NCI-H1694 treated with DMSO at 0.1 percent for 48 hours (cell line): ENCODE results near the gene CLEC16A.
"Not testable (repeated sequence)": the region's sequence is repeated elsewhere in the genome, so short reads cannot be mapped to it uniquely, and the experiment has no call there.

Experiments used
- DNase-seq: peaks from one replicate; lab custom pipeline; 2025; lab: John Stamatoyannopoulos, UW

The CLEC16A gene

DNA sequence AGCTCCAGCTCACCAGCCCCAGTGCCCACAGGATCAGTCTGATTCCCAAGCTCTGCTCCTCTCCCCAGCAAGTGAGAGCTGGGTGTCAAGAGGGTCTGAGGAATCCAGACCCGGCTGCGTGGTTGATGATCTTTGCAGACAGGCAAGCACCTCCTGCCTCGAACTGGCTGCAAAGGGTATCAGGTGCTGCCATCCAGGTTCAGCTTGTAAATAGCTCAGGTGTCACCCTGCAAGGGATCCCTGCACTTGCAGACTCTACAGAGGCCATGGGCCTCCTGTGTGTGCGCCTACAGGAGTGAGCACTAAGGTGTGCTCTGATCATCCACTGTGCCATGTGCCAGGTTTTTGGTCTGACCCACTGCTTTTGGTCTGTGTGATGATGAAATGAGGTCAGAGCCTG lies 18.3 kb upstream of the CLEC16A start:
- DNase-seq = no peak

DNA sequence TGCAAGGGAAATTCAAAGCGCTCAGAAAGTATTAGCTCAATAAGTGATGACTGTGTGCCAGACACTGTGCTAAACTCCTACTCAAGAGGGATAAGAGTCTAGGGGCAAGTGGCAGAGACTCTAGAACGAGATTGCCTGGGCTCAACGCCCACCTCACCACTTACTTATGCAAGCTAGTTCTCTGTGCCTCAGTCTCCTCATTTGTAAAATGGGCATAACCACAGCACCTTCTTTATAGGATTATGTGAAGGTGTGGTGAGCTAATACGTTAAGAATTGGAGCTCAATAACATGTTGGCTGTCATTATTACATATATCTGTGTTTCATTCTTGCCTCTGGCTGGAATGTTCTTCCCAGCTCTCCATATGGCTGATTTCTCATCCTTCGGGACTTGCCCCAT lies 17.5 kb upstream of the CLEC16A start:
- DNase-seq = no peak

DNA sequence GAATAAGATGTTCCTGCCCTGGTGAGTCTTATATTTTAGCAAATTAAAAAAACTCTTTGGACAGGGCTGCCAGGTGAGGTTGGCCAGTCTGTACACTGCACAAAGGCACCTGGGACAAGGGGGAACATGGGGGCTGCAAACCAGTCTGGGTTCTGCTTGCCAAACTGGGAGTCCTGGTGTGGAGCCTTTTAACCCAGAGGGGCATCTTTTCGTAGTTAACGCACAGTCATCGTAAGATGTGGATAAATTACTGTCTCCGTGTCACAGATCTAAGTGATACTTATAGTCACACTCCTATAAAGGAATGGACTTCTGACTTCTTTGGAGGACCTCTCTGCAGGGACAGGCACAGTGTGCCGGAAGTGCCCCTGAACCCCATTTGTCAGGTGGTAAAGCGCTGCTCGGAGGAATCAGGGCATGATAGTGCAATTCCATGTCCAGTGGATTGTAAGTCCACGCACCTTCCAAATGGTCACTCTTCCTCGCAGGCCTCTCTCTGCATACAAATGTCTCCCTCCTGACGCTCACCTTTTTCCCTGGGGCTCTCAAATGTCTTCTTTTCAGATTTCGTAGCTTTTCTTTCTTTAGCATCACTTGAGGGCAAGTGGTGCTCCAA lies 16.8 kb upstream of the CLEC16A start:
- no peak for DNase-seq

DNA sequence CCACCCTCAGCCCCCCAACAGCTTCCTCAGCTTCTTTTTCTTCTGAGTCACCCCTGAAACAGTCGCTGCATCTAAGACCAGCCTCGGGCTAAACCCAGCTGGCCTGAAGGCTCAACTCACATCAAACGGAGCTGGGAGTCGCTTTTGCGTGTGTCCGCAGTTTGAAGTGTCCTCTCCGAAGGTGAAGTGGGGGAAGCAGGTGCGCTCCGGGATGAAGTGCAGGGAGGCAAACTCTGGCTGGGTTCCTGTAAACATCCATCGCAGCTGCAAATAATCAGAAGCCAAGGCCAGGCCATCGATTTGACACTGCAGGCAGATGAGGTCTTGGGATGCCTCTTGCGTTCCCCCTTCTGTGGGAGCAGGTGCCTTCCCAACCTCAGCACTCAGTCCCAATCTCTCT lies 15.3 kb upstream of the CLEC16A start:
- not testable (repeated sequence) for DNase-seq

DNA sequence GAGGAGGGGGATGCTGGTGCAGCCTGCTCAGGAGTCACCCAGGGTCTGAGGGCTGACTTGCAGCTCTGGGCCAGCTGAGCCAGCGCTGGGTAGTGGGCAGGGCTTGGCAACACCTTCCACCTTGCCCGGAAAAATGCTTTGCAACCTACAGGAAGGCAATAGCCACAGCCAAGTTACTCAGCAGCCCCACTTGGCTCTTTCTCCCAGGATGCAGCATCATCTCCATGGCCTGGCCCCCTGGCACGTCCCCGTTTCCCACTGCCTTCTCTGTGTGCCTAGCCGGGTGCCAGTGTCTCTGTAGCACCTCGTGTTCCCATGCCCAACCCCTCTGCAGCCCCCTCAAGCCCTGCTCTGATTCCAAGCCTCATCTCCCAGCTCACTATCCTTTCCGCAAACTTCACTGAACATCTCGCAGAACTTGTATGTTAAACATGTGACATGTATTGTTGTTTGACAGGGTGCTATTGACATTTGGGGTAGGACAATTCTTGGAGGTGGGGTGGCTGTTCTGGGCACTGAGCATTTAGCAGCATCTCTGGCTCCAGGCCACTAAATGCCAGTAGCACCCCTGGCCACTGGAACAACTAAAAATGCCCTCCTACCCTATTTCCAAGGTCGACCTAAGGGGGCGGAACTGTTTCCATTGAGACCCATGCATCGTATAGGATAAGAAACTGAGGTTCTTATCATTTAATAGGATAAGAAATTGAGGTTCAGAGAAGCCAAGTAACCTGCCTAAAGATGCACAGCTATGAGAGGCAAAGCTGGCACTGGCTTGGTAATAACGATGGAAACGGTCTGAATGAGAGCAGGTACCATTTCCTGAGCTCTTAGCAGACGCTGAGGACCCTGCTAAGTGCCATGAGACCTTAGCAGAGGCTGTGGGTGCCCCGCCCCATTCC lies 14.3 kb upstream of the CLEC16A start:
- no peak for DNase-seq

DNA sequence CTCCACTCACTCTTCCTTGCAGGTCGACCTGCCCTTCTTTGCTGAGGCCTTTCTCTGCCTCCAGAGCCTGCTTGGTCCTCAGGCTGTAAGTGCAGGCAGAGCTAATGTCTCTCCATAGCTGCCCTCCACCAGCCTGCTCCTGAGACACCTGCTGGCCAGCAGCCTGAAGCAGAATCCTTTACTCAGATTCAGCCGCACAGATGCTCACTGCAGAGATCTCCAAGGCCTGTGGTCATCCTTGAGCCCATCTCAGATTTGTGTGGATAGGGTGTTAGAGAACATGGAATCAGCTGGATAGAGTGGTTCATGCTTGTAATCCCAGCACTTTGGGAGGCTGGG lies 13.6 kb upstream of the CLEC16A start:
- no peak for DNase-seq

DNA sequence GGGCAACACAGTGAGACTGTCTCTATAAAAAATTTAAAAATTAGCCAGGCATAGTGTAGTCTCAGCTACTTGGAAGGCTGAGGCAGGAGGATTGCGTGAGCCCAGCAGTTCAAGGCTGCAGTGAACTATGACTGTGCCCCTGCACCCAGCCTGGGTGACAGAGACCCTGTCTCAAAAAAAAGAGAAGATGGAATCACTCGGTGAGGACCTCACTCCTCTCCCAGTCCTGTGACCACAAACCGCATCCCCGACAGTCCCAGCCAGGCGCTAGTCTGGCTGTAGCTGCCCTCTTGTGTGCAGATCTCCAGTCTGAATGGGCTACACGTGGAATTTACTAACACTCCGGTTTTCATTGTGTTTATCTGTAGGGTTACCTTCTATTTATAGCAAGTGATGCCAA lies 13.2 kb upstream of the CLEC16A start:
- DNase-seq = no peak

DNA sequence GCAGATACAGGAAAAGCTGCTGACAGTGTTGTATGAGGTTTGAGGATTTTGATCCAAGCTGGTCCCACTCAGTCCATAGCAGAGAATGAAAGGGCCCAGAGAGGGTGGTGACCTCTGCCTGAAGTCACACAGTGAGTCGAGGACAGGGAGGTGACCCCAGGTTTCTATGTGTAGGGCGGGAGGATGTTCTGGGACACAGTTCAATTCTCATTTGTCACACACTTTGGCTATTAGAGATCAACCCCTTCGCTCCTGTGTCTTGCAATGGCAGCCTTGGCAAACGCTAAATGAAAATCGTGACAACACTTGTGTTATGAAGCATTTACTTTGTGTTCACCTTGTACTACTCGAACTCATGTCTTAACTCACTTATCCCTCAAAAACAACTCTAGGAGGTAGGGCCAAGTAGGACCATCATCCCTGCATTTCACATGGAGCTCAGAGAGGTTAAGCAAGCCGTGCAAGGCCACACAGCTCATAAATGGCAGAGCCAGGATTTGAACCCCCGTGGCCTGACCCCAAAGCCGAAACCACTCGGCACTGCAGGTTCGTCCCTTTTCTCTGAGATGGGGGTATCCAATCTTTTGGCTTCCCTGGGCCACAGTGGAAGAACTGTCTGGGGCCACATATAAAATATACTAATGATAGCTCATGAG lies 12.3 kb upstream of the CLEC16A start:
- no peak for DNase-seq

DNA sequence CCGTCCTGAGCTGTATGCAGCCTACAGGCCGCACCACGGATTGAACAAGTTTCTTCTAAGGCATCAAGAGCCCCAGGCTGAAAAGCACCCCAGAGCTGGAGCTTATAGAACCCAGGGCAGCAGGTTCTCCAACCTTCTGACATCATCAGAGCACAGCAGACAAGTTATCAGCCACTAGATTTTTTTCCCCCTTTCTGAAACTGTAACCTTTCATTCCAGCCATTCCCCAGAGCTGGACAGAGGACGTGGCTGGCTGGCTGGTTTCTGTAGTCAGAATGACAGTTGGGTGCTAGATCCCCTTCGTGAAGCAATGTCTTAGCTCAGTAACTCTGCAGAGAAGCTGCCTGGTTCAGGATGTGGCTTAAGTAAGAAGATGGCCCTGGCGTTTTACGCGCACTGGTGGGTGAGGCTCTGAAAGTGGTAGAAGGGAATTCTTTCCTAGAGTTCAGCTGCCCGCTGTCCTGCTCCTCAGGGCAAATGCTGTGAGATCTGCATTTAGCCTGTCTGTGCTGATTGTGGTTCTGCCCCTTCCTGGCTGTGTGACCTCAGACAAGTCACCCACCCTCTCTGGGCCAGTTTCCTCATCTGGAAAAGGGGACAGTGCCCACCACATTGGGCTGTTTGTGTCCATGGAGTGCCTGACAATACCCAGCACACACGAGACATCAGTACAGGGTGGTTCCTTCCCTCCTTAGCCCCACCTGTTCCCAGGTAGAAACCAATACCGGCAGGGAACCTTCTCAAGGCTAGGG lies 11.2 kb upstream of the CLEC16A start:
- no peak for DNase-seq

DNA sequence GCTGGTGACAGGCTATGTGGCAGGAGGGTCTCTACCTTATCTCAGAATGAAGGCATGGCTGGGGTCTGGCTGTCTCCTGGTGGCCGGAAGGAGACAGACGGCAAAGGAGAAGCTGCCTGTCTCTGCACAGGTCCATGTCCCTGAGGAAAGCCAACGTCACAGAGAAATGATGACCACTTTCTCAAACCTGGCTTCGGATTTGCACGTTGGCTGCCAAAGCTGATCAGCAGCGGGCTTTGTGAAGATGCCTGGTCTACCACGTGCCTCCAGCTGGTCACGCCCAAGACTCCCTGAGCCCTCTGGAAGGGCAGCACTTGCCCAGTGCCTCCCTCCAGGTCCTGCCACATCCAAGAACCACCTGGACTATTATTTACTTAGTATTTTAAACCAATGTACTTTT lies 10.5 kb upstream of the CLEC16A start:
- no peak for DNase-seq

DNA sequence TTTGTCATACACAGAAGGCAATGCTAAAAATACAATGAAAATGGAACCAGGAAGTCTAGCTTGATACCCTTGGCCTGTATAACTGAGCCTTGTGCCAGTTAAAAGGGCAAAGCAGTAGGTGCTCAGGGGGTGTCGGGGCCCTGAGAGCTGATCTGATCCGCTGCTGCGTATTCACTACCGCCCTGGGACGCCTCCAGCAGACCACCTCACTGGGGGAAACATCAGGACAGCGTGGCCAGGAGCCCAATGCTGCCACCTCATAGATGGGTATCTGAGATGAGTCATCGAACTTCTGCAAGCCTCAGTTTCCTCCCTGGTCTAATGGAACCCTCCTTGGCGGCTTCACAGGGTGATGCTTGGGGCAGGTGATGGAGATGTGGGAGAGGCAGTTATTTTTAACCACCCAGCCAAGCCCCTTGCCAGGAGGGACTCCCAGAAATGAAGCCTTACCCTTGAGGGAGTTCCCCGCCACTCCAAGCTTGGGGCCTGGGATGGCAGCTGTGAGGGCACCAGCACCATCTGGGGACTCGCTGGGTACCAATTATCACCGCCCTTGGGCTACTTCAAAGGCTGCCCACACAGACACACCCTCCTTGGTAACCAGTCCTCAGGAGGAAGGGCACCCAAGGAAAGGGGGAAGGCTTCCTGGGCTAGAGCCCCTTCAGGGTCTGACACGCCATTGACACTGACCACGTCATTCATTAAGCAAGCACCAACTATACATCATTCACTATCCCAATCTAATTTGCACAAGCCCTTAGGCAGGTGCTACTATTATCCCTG lies 9.8 kb upstream of the CLEC16A start:
- no peak for DNase-seq

DNA sequence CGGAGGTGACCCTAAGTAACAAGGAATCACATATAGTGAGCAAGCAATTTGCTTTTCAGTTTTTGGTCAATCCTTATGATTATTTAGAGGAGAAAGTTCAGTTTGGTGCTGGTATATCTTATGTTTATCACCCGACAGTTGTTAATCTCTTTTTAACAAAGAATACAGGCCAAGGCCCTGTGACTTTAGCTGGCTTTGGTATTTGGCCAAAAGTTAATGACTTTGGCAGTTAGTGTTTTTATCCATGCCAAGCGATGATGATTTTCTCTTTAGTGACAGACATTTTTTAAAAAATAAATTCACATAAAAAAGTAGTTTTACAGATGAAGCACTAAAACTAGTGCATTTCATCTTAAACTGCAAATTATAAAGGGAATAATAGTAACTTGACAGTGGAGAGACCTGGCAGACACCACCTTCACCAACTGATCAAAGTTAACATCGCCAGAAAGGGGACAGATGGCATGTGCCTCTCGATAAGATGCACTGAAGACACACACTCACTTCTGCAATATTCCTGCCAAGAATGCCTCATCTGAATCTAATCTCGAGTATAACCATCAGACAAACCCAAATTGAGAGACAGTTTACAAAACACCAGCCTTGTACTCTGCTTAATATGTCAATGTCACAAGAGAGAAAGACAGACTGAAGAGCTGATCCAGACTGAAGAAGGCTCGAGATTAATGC lies 9.0 kb upstream of the CLEC16A start:
- no peak for DNase-seq

DNA sequence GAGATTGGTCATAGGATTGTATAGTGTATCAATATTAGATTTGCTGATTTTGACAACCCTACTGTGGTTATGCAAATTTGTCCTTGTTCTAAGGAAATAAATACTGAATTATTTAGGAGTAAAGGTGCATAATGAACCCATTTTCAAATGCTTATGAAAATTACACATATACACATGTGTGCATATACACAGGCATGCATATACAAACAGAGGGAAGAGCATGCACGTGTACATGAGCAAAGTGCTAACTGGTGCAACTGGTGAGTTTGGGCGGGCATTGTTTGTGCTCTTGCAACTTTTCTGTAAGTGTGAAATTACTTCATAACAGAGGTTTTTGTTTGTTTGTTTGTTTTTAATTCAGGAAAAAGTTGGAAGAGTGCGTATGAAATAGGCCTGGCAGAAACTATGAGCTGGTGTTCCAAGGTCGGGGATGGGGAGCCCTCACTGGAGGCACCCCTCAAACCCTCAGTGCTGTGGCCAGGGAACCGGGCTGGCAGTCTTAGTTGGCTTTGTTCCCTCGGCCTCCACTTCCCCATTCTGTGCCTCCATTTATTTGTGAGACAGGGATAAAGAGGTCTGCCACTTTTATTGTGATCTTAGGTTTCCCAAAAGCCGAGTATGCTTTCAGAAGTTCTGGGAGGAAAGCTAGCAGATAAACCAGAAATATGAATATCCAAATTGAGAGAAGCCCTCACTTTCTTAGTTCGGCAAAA lies 7.9 kb upstream of the CLEC16A start:
- DNase-seq = no peak

DNA sequence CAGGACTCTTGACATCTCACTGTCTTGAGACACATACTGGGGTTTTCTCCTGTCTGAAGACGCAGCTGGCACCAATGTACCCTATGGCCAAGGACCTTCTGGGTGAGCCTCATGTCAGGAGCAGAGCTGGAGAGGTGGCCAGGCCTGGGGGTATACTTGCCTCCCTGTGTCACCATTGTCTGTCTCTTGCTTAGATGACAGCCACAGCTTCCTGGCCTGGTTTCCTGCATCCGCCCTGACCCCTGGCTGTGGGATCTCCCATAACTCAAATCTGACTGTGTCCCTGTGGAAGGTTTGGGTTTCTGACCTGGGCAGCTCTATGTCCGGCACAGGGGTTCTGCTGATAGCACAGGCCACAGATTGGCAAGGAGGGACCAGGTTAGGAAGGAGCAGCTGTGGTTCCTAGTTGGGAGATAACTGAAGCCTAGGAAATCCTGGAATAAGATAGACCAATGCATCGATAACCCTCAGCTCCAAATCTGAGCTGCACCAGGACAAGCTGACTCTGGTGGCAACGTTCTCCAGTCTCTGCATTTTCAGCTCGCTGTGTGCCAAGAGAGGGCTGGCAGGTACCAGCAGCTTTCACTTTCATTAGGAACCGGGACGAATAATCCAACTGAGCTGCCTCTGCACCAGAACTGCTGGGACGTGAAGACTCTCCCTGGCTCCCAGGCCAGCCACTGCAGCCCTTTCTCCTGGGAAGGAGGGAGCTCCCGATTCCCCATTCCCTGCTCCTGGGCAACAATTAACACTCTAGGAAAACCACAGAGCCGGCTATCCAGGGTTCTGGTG lies 7.1 kb upstream of the CLEC16A start:
- no peak for DNase-seq

DNA sequence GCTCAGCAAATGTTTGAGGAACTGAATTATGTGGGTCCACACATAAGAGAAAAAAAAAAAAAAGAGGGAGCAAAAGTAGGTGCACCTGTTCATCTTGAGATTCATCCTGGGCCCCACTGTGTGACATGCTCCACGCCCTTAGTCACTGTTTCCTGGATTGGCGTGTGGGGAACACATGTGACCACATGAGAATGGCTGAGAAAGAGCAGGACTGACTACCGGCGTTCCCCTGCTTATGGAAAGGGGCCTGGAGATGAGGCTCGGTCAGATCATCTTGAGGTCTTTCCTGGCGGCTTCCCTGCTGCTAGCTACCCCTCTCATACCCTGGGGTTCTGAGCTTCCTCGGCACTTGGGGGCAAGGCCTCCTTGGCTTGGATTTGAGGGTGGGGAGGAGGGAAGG lies 6.0 kb upstream of the CLEC16A start:
- DNase-seq = no peak

DNA sequence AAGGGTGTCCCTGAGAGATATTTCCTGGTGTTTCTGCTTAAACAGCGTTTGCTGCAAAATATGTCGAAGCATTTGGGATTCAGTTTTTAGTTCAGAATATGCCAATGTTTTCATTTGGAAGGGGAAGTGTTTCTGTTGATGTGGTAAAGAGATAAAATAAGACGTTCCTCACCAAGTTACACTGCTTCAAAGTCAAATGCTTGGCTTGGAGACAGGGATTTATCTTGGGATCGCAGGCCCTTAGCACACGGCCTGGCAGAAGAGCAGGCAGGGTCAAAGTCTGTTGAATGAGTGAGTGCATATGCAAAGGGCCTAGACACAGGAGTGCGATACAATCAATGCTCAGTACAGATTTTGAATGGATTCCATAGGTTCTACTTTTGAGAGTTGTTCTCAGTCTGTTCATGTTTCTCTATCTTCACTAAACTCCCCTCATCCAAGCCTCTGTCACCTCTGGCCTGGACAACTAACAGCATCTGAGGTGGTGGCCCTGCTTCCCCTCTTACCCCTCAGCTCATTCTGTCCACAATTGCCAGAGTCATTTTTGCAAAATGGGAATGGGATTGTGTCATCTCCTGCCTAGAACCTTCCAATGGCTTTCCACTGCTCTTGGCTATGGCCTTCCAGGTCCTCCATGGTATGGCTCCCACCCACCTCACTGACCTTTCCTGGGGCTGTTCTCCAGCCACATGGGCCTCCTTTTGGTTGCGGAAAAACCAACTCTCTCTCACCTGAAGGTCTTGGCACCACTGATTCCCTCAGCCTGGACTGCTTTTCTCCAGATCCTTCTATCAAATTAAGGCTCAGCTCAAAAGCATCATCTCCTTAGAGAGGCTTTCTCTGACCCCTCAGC lies 5.3 kb upstream of the CLEC16A start:
- DNase-seq = no peak

DNA sequence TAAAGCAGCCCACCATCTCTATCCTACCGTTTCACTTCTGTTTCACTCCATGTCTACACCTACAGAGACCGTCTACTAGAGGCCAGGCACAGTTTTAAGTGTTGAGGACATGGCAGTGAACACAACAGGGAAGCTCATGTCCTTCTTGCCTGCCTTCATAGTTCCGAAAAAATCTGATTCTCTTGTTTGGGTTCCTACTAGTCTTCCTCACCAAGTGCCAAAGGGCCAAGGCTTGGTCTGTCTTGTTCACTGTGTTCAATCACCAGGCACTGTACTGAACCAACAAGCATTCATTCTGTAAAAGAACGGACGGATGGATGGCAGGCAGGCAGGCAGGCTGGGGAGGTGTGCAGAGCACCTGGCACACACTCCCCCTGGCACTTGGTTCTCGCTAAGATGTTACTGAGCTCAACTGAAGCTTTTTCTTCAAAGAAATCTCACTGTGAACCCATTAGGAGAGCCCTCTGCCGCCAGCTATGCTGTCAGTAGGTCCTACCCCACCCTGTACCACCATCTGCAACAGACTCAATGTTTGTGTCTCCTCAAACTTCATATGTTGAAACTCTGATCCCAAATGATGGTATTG lies 4.6 kb upstream of the CLEC16A start:
- no peak for DNase-seq

DNA sequence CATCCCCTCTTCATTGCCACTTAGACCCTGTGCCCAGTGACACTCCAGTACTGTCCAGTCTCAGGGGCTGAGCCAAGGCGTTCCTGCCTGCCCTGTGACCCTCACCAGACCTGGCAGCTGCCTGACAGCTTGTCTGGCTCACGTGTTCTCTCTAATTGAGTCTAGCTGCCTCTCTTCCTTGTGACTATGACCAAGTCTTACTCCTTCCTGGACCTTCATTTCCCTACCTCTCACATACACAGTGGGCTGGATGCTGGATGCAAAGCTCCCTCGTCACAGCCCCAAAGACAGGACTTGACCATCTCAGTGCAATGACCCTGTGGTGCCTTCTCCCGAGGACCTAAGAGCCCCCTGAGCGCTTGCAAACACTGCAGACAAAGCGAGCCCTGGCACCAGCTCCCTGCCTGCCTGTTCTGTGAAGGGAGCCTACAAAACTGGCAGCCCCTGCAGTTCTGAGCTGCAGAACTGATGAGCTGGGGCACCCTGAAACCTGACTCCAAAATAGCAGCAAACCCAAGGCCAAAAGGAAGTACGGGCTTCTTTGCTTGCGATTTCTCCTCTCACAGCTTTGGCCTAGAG lies 3.8 kb upstream of the CLEC16A start:
- no peak for DNase-seq
